GM19328 (cell line): ENCODE measurements around the gene SYNE2.

ENCODE experiments used
- ATAC-seq: cut with Tn5 transposase; IDR thresholded peaks from one replicate; pipeline ENCODE4 v1.9.1; 2021; ENCODE audit warnings: mild to moderate bottlenecking, moderate library complexity; ENCODE audit not compliant: unreplicated experiment

SYNE2 gene

GRCh38 chr14:63910583-63911363, 58.0 kb downstream of the SYNE2 start:
- no peak for ATAC-seq

GRCh38 chr14:63911404-63911803, 58.6 kb downstream of the SYNE2 start:
- ATAC-seq = no peak

GRCh38 chr14:63912286-63912685, 59.5 kb downstream of the SYNE2 start:
- ATAC-seq = no peak

GRCh38 chr14:63918411-63918810, 65.6 kb downstream of the SYNE2 start:
- ATAC-seq = no peak

- ATAC-seq = no peak
These were observed 70.1 kb downstream of the SYNE2 start for GRCh38 chr14:63922696-63923421.

GRCh38 chr14:63923422-63923752, 70.6 kb downstream of the SYNE2 start:
- ATAC-seq = no peak

GRCh38 chr14:63924375-63924774, 71.6 kb downstream of the SYNE2 start:
- no peak for ATAC-seq

- ATAC-seq = no peak
These were observed 73.8 kb downstream of the SYNE2 start for GRCh38 chr14:63926641-63927040.

- no peak for ATAC-seq
These were observed 76.0 kb downstream of the SYNE2 start for GRCh38 chr14:63928744-63929174.

- no peak for ATAC-seq
These were observed 80.3 kb downstream of the SYNE2 start for GRCh38 chr14:63933110-63933509.

- no peak for ATAC-seq
These were observed 80.9 kb downstream of the SYNE2 start for GRCh38 chr14:63933711-63934110.

- no peak for ATAC-seq
These were observed 85.6 kb downstream of the SYNE2 start for GRCh38 chr14:63938198-63939005.

GRCh38 chr14:63939006-63939270, 86.1 kb downstream of the SYNE2 start:
- no peak for ATAC-seq

- ATAC-seq = no peak
These were observed 87.6 kb downstream of the SYNE2 start for GRCh38 chr14:63940387-63940786.

GRCh38 chr14:63941023-63941422, 88.2 kb downstream of the SYNE2 start:
- no peak for ATAC-seq

GRCh38 chr14:63949696-63950095, 96.9 kb downstream of the SYNE2 start:
- ATAC-seq = no peak

GRCh38 chr14:63951021-63951420, 98.2 kb downstream of the SYNE2 start:
- no peak for ATAC-seq

GRCh38 chr14:63951429-63951828, 98.6 kb downstream of the SYNE2 start:
- ATAC-seq = no peak

GRCh38 chr14:63952053-63952932, 99.5 kb downstream of the SYNE2 start:
- ATAC-seq = no peak

- ATAC-seq = no peak
These were observed 100.2 kb downstream of the SYNE2 start for GRCh38 chr14:63952933-63953437.

GRCh38 chr14:63956326-63956725, 103.5 kb downstream of the SYNE2 start:
- ATAC-seq = no peak
